Smooth muscle cell (in vitro differentiated cells): ENCODE data around the gene PCNX3. TPM values are rescaled to one million over a fixed set of nuclear protein-coding genes. Genes with fewer than 3 reads are reported as not detected.
A peak's percentile ranks its signal among the peaks of the same experiment; 100 is the strongest.

Experiments used
- DNase-seq: peaks from one replicate; lab custom pipeline; 2025; ENCODE audit not compliant: unreplicated experiment; lab: John Stamatoyannopoulos, UW
- H2AFZ ChIP-seq: fragments of 200-600 bp; sonication (generic); 2 replicates; pipeline ENCODE4 v1.6.0; 2016; ENCODE audit warnings: antibody characterized with exemption, low read depth, mild to moderate bottlenecking
- H3F3A ChIP-seq: fragments of 200-600 bp; sonication (generic); 2 replicates; pipeline ENCODE4 v1.6.0; 2017; ENCODE audit warnings: antibody characterized with exemption, low read depth
- H3K27ac ChIP-seq: fragments of 200-600 bp; sonication (generic); 2 replicates; pipeline ENCODE4 v1.5.1; 2016; ENCODE audit warnings: low read depth, mild to moderate bottlenecking
- H3K27me3 ChIP-seq: fragments of 200-600 bp; sonication (generic); 2 replicates; pipeline ENCODE4 v1.6.1; 2016; ENCODE audit warnings: low read depth, mild to moderate bottlenecking
- H3K36me3 ChIP-seq: fragments of 200-600 bp; sonication (generic); 2 replicates; pipeline ENCODE4 v1.5.1; 2016; ENCODE audit warnings: low read depth
- H3K4me1 ChIP-seq: fragments of 200-600 bp; sonication (generic); 2 replicates; pipeline ENCODE4 v1.5.1; 2016; ENCODE audit warnings: low read depth
- H3K4me2 ChIP-seq: fragments of 200-600 bp; sonication (generic); 2 replicates; pipeline ENCODE4 v1.6.0; 2016; ENCODE audit warnings: mild to moderate bottlenecking
- H3K4me3 ChIP-seq: fragments of 200-600 bp; sonication (generic); 2 replicates; pipeline ENCODE4 v1.5.1; 2016; ENCODE audit warnings: mild to moderate bottlenecking
- H3K79me2 ChIP-seq: fragments of 200-600 bp; sonication (generic); 2 replicates; pipeline ENCODE4 v1.6.0; 2016; ENCODE audit warnings: low read depth, mild to moderate bottlenecking
- H3K9ac ChIP-seq: fragments of 200-600 bp; sonication (generic); 2 replicates; pipeline ENCODE4 v1.6.0; 2016; ENCODE audit warnings: low read depth
- H3K9me3 ChIP-seq: fragments of 200-600 bp; sonication (generic); replicated peaks from 2 replicates; pipeline ENCODE4 v1.5.1; 2016; ENCODE audit warnings: low read depth
- H4K20me1 ChIP-seq: fragments of 200-600 bp; sonication (generic); 2 replicates; pipeline ENCODE4 v1.6.0; 2016; ENCODE audit warnings: low read depth
- WGBS: methylation state at CpG from one replicate; pipeline ENCODE4 v1.1.7; 2016; ENCODE audit warnings: low lambda C conversion rate; 5-methylcytosine and 5-hydroxymethylcytosine counted together
- polyA plus RNA-seq: library from polyadenylated mRNA; unstranded; fragments of >200 nt; fragmentation: Nextera tagmentation; extraction: Ambion mirVana; gene quantifications from 2 replicates; pipeline ENCODE4 v1.2.1, GENCODE V29; 2016
- total RNA-seq: library from RNA; depleted of rRNA; stranded (reverse); fragments of >200 nt; gene quantifications from 2 replicates; pipeline ENCODE4 v1.2.3, GENCODE V29; 2014
- TF ChIP-seq, protein P1 (sequence below): fragments of 200-600 bp; sonication (generic); IDR thresholded peaks from 2 replicates; pipeline ENCODE4 v1.5.1; 2017; ENCODE audit warnings: borderline replicate concordance, mild to moderate bottlenecking, antibody characterized with exemption; ENCODE audit not compliant: insufficient read depth, poor library complexity, severe bottlenecking

PCNX3 gene
- total and polyA plus RNA-seq, 2 experiments from 2014 or later = 17.5 to 18.3 TPM

- Histone ChIP-seq H3K27ac (peak overlapping the region; percentile 97), H3K4me2 (no peak overlapping the region), H3K4me1 (peaks cover 11% of the 10 kb centered on the region), H3K79me2 (no peaks in the 10 kb centered on the region), H2AFZ (no peak overlapping the region), H3K4me3 (no peak overlapping the region), H3F3A (peaks cover 27% of the 10 kb centered on the region), H3K36me3 (no peaks in the 10 kb centered on the region), H3K9me3 (no peaks in the 10 kb centered on the region), H4K20me1 (no peaks in the 10 kb centered on the region), H3K9ac (no peak overlapping the region), H3K27me3 (no peaks in the 10 kb centered on the region)
- WGBS = 92% methylated on average over 16 of the region's 16 CpGs
- TF ChIP-seq, protein P1, sequence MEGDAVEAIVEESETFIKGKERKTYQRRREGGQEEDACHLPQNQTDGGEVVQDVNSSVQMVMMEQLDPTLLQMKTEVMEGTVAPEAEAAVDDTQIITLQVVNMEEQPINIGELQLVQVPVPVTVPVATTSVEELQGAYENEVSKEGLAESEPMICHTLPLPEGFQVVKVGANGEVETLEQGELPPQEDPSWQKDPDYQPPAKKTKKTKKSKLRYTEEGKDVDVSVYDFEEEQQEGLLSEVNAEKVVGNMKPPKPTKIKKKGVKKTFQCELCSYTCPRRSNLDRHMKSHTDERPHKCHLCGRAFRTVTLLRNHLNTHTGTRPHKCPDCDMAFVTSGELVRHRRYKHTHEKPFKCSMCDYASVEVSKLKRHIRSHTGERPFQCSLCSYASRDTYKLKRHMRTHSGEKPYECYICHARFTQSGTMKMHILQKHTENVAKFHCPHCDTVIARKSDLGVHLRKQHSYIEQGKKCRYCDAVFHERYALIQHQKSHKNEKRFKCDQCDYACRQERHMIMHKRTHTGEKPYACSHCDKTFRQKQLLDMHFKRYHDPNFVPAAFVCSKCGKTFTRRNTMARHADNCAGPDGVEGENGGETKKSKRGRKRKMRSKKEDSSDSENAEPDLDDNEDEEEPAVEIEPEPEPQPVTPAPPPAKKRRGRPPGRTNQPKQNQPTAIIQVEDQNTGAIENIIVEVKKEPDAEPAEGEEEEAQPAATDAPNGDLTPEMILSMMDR = no peak
- DNase-seq = no peak
These were observed 34.3 kb downstream of the PCNX3 start for GRCh38 chr11:65649656-65650546.

DNA sequence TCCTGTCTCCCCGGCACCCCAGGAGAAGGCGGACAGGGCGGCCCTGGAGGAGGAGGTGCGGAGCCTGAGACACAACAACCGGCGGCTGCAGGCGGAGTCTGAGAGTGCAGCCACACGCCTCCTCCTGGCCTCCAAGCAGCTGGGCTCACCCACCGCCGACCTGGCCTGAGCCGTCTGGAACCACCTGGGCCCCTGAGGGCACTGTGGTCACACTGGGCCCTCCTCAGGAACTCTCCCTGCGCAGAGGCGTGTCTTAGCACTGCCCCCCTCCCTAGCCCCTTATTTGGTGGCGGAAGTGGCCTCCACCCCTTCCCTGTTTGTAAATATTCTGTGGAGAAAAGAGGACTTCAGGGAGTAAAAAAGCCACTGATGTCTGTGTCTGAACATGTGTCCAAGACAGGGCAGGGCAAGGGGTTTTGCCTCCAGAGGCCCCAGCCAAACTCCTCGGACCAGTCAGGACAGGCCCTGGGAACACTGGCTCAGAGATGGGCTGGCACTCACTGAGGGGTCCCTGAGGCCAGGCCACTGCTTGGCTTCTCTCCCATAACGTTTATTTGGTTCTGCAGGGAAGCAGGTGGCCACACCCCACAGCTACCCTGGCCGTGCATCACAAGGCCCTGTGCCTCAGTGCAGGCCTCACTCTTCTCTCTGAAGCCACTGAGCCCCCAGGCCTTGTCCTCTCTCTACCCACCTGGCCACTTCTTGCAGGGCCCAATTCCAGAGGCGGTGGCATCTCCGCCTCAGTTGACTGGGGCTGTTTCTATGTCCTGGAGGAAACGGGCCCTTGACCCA lies 35.2 kb downstream of the PCNX3 start:
- 85% methylated on average over 20 of the region's 20 CpGs for WGBS
- no peak overlapping the region for H3K9ac ChIP-seq
- no peaks in the 10 kb centered on the region for H3K9me3 ChIP-seq
- no peaks in the 10 kb centered on the region for H4K20me1 ChIP-seq
- DNase-seq = no peak
- peak overlapping the region; percentile 97 for H3K27ac ChIP-seq
- H3K27me3 ChIP-seq = no peaks in the 10 kb centered on the region
- H3K36me3 ChIP-seq = peaks cover 5% of the 10 kb centered on the region
- H2AFZ ChIP-seq = no peak overlapping the region
- TF ChIP-seq, protein P1 = no peak
- H3K79me2 ChIP-seq = no peaks in the 10 kb centered on the region
- peaks cover 11% of the 10 kb centered on the region for H3K4me1 ChIP-seq
- no peak overlapping the region for H3K4me3 ChIP-seq
- peaks cover 27% of the 10 kb centered on the region for H3F3A ChIP-seq
- H3K4me2 ChIP-seq = no peak overlapping the region

DNA sequence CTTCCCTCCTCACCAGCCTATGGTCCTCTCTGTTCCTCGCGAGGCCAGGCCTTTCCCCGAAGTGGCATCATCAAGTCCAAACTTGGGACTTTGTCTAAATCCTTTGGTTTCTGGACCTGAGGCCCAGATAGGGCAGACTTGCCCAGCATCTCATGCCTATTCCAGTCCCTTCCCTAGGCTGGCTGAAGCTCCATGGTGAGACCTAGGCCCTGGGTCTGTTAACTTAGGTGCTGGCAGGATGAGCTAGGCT lies 35.7 kb downstream of the PCNX3 start:
- Histone ChIP-seq H3K27me3 (no peaks in the 10 kb centered on the region), H3K9me3 (no peaks in the 10 kb centered on the region), H4K20me1 (no peaks in the 10 kb centered on the region), H3K9ac (no peak overlapping the region), H3K4me1 (peaks cover 11% of the 10 kb centered on the region), H3K27ac (peak overlapping the region; percentile 97), H3F3A (peaks cover 27% of the 10 kb centered on the region), H3K79me2 (no peaks in the 10 kb centered on the region), H3K4me3 (no peak overlapping the region), H3K36me3 (peaks cover 5% of the 10 kb centered on the region), H2AFZ (no peak overlapping the region), H3K4me2 (peak overlapping the region; percentile 84)
- TF ChIP-seq, protein P1 = no peak
- no peak for DNase-seq
- 95% methylated on average over 3 of the region's 3 CpGs for WGBS
